C4-2B (cell line): Measurements from ENCODE around the gene SPDYC.

Experiments used
- ZFX ChIP-seq: fragments of 450-650 bp; IDR thresholded peaks from 2 replicates; pipeline ENCODE4 v1.6.1; 2017
- TF ChIP-seq, protein P1 (sequence below): fragments of 450-650 bp; conservative IDR thresholded peaks from 2 replicates; pipeline ENCODE4 v1.5.1; 2017; ENCODE audit warnings: mild to moderate bottlenecking

- TF ChIP-seq, protein P1, sequence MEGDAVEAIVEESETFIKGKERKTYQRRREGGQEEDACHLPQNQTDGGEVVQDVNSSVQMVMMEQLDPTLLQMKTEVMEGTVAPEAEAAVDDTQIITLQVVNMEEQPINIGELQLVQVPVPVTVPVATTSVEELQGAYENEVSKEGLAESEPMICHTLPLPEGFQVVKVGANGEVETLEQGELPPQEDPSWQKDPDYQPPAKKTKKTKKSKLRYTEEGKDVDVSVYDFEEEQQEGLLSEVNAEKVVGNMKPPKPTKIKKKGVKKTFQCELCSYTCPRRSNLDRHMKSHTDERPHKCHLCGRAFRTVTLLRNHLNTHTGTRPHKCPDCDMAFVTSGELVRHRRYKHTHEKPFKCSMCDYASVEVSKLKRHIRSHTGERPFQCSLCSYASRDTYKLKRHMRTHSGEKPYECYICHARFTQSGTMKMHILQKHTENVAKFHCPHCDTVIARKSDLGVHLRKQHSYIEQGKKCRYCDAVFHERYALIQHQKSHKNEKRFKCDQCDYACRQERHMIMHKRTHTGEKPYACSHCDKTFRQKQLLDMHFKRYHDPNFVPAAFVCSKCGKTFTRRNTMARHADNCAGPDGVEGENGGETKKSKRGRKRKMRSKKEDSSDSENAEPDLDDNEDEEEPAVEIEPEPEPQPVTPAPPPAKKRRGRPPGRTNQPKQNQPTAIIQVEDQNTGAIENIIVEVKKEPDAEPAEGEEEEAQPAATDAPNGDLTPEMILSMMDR, result no peak
- no peak for TF ChIP-seq ZFX
These were observed 18.6 kb upstream of the SPDYC start for GRCh38 chr11:65151331-65151899.
